Fibroblast of gingiva (primary cell): ENCODE results near the gene TULP4.

Experiments used
- DNase-seq: peaks from one replicate; pipeline ENCODE4 v3.0.0-alpha.2; 2011; ENCODE audit warnings: low read depth

Gene TULP4

DNA sequence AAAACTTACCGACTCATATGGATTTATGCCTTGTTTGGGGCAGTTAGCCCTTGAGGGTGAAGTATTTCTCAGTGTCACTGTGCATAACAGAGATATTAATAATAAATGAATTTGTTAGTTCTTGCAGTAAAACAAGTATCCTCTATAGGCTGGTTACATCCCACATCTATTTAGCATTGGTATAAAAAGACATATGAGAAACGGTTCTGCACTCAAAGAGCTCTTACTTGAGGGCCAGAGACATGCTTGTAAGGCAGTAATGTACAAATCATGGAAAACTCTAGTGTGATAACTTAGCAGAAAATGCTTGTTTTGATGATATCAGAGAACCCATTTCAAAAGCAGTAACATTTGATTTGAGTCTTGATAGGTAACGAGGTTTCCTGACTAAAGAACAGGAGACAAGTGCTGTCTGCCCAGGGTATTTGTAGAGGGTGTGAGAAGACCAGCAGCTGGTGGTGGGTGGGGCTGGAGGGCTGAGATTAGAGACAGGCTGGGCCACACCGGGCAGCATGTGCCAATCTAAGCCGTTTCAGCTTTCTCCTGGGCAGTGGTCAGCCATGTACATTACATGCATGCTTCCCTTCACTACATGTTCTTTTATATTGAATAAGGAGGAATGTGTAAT lies 46.3 kb downstream of the TULP4 start:
- no peak for DNase-seq

DNA sequence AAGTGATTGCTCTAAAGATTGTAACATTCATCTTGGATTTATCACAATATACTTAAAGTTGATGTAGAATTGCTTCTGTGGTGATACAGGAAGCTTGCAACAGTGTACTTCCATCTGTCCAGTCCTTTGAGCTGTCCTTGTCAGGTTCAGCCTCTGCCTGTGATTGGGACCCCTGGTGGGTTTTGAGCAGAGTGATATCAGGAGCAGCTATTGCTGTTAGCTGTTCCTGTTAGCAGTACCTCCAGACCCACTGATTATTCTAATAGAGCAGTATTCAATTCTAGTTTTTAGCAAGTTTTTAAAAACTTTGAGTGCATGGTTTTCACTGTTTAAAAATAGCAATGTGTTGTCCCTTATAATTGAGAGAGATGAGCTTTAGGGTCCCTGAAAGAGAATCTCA lies 48.8 kb downstream of the TULP4 start:
- DNase-seq: no peak

DNA sequence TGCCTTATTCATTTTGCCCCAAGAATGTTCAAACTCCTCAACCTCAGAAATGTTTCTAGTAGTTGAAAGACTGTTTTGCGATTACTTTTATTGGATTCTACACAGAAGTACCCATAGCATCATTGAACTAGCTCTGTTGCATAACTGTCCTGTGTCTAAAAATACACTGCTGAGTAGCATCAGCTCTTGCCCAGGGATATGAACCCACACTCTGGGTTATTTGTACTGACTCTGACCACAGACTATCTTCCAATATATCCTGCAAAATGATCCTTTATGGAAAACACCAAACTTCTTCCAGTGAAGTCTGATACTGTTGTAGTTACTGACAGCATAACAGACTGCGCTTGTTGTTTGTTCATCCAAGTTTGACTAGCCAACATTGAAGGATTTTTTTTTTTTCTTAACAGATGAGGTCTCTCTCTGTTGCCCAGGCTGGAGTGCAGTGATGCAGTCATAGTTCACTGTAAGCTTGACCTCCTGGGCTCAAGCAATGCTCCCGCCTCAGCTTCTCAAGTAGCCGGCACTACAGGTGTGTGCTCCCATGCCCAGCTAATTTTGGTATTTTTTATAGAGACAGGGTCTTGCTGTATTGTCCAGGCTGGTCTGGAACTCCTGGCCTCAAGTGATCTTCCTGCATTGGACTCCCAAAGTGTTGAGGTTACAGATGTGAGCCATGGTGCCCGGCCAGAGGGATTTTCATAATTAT lies 49.9 kb downstream of the TULP4 start:
- peak; percentile 59 for DNase-seq

DNA sequence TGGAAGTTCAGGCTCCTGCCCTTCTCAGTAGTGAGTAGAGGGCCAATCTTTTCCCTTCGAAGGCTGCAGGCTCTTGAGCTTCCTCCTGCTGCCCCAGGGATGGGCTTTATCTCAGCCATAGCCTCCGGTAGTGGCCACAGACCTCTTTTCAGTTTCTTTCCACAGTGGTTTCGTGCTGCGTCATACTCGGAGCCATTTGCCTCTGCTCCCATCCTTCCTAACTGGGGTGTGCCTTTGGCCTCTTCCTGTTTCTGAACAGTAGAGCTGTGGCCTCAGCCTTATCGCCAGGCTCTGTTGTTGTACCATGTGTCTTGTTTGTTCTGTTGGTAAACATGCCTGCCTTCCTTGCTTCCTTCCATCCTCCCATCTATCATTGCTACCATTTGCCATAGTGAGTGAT lies 54.1 kb downstream of the TULP4 start:
- DNase-seq: no peak

DNA sequence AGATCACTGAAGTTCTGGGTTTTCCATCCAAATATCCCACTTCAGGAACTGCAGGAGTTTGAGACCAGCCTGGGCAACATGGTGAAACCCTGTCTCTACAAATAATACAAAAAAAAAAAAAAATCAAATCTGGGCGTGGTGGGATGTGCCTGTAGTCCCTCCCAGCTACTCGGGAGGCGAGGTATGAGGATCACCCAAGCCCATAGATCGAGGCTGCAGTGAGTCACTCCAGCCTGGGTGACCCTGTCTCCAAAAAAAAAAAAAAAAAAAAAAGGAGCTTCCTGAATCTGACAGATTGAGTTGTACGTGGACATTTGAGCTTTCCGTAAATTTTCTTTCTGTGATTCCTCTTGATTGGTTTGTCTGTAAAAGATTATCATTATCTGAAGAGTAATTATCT lies 55.6 kb downstream of the TULP4 start:
- DNase-seq: no peak

GRCh38 chr6:158369241-158369640 lies 57.0 kb downstream of the TULP4 start:
- DNase-seq: no peak

GRCh38 chr6:158370805-158371204 lies 58.5 kb downstream of the TULP4 start:
- no peak for DNase-seq

GRCh38 chr6:158371261-158371660 lies 59.0 kb downstream of the TULP4 start:
- DNase-seq: no peak

GRCh38 chr6:158372574-158372973 lies 60.3 kb downstream of the TULP4 start:
- no peak for DNase-seq

DNA sequence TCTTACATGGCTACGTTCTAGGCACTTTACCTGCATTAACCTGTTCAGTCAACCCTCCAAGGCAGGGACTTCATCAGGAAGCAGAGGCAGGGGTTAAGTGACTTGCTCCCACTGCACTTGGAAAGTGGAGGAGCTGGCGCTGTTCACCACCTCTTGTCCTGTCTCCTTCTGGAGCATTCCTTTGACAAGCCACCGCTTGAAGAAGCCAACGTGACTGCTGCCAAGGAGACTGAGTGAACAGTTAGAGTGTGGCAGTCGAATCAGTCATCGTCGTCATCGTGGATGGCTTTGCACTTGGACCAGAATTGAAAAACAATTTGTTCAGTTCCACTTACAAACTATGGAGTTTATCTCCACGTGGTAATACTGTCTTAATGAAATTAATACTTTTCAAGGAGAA lies 60.9 kb downstream of the TULP4 start:
- no peak for DNase-seq

DNA sequence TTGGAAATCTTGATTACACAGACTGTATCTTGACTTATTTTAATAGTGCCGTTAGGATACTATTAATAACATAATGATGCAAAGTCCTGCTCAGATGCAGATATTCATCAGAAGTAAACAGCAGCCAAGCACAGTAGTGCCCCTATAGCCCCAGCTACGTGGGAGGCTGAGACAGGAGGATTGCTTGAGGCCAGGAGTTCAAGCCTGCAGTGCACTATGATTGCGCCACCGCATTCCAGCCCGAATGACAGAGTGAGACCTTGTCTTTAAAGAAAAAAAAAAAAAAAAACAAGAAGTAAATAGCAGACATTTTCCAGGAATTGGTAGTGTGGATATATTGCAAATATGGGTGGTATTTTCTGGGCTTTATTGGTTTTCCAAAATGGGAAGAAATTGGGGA lies 61.8 kb downstream of the TULP4 start:
- DNase-seq: no peak

DNA sequence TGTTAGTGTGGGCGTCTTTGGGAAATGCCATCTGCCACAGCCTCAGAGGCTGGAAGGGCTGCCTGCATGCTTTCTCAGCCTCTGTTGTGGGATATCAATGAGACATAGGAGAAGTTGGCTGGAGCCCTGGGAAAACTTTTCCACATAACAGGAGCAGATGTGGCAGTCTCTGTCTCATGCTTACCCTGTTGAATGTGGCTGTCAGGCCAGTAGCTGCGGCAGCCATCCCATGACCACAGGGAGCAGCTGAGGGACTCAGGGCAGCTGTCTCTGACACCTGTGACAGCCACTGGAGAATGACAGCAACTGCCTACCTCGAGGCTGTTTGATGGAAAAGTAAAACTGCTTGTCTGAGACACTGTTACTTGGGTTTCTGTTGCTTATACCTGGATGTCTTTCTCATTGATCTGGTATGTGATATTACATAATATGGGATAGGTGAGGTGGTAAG lies 64.4 kb downstream of the TULP4 start:
- DNase-seq: peak; percentile 37

DNA sequence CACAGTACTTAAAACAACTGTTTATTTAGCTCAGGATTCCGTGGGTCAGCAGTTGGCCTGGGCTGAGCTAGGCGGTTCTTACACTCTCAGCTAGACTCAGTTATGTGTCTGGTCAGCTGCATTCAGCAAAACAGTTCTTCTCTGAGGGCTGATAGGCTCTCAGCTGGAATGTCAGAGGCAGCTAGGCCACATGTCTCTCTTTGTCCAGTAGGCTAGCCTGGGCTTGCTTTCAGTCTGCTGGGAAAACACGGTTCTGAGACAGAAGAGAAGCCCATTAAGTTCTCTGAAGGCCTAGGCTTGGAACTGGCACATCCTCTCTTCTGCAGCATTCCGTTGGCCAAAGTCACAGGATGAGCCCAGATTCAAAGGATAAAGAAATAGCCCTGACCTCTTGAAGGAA lies 65.6 kb downstream of the TULP4 start:
- peak; percentile 21 for DNase-seq

DNA sequence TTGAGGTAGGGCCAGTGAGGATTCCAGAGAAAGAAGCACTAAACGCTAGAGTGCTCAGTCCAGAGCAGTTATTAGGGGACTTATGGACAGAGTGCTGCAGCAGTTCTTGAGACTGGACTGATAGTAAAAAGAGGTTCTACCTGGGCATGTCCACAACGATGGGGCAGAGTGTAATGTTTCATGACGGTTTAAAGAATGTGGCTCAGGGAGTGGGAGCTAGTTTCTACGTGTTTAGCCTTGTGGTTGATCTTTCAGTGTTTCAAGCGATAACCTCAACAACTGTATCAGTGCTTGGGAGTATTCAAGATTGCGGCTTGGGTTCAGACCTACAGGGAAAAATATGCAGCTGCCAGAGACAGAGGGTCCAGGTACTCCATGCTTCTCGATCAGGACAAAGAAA lies 67.1 kb downstream of the TULP4 start:
- no peak for DNase-seq

DNA sequence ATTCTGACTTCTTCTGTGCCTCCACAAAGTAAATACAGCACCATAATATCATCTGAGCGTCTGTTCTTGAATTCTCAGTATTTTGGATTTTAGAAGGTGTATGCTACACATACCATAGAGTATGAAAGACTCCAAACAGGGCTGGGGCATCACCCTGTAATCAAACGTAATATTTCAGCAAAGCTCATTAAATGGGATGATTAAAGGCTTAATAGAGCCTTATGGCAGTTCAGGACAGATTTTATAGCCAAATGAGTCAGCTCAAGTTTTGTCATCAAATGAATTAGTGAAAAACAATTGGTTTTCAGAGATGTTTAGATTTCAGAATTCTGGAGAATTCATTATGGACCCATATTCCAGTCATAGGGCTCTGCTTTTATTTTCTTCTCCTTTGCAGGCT lies 68.9 kb downstream of the TULP4 start:
- no peak for DNase-seq

- no peak for DNase-seq
These were observed 70.2 kb downstream of the TULP4 start for GRCh38 chr6:158382491-158382890.

DNA sequence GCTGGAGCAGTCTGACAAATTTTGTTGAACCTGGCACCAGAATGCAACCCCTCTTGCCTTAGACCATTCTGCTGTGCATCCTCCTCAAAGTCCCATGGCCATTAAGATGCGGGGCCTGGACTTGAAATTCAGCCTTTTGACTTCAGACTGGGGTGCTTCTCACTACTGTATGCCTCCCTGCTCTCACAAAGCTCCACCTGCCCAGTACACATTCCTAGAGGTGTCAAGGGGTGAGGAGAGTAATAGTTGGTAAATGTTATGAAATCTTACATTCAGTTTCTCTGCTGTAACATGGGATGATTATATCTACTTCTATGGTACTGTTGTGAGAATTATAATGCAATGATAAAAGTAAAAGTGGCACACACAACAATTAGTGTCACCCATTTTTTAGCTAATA lies 70.8 kb downstream of the TULP4 start:
- no peak for DNase-seq

GRCh38 chr6:158383542-158383941 lies 71.3 kb downstream of the TULP4 start:
- no peak for DNase-seq

DNA sequence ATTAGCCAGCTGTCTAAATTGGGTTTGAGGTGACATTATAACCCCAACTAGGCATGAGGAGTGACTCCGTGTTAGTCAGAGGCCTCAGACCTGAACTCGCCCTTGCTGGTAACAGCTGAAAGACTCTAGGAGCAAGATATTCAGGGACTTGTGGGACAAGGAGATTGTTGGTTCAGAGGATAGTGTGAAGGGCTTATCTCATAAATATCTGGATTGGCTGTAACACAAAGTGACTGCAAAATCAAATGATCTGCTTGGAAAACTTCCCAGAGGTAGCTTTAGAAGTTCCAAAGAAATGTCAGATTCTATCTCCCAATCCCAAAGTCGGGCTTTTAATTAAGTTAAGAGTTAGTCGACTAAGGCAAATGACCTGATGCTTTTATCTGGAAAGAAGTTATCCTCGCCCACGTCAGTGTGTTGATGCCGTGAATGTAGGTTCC lies 72.4 kb downstream of the TULP4 start:
- no peak for DNase-seq

DNA sequence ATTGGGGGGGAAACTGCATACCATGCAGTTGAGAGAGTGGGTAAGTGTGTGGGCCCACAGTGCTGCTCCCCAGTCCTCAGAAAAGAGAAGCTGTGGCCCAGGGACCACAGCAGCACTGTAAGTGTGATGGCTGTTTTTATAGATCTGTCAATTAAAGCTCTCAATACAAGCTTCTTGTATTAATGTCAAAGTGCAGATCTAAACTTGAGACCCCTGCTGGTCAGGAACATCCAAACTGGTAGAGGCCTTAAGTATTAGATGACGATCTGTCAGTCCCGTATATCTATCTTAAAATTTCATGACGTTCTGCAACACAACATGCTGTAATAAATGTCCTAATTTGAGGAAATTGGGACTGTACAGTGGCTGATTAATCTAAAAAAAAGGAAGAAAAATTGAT lies 74.8 kb downstream of the TULP4 start:
- DNase-seq: no peak

DNA sequence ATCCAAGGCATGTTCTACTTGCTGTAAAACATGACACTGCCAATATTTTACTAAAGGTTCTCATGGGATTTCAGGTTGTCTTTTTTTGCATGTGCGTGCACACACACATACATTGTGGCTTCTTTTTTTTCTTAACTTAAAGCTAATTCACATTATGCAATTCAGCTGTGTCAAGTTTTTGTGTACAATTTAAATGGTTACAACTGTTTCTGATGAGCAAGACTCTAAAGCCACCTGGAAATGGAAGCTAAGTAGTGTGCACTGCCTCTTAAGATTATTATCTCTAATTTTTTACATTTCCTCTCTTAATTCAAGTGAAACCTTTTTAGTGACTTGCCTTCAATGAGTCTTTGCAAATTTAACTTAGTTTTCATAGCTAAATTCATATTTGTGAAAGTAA lies 75.3 kb downstream of the TULP4 start:
- DNase-seq: no peak

DNA sequence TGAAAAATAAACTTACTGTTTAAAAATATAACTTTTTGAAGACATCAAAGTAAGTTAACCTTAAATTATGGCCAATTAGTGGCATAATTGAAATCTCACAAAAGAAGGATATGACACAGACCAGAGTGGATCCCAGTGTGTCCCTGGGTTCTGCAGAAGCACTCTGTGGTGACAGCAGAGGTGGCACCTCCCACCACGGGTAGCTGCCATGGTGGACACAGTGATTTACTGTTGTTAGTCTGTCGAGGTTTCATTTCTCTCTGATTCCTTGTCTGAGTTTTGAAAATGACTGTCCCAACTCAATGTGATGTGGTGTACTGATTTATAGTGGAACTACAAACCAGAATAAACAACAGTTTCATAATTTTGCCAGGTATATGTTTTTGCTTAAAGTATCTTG lies 76.5 kb downstream of the TULP4 start:
- DNase-seq: no peak

GRCh38 chr6:158389193-158389919 lies 77.1 kb downstream of the TULP4 start:
- peak; percentile 52 for DNase-seq
